IMR-90 (cell line): Measurements from ENCODE around the gene GTF3C4. TPM values are rescaled to one million over a fixed set of nuclear protein-coding genes. Genes with fewer than 3 reads are reported as not detected.

Experiments
- ATAC-seq: fragments of 200-7000 bp; cut with Tn5 transposase; 2 replicates; pipeline ENCODE4 v1.9.1; 2020; ENCODE audit warnings: low read depth, mild to moderate bottlenecking, moderate library complexity
- BruUV-seq: library from RNA; stranded (reverse); fragments of 400-500 nt; replicated peaks from 2 replicates; lab custom pipeline; 2021; lab: Mats Ljungman, UMichigan
- CTCF ChIA-PET: fragments of 300-600 bp; formaldehyde crosslinking; extraction: SDS; loops from one replicate; lab custom pipeline; 2021; ENCODE audit warnings: antibody characterized with exemption; lab: Yijun Ruan, JAX
- POLR2A ChIA-PET: fragments of 300-600 bp; sonication (Branson Sonifier 250); formaldehyde crosslinking; loops from one replicate; lab custom pipeline; 2022; ENCODE audit warnings: antibody characterized with exemption; ENCODE audit not compliant: unreplicated experiment; lab: Charles Lee
- DNase-seq: peaks from one replicate; pipeline ENCODE4 v3.0.0; 2013
- H2AFZ ChIP-seq: replicated peaks from 2 replicates; pipeline ENCODE3; 2013; ENCODE audit warnings: low read length, mild to moderate bottlenecking; ENCODE audit not compliant: poor library complexity
- H2AK5ac ChIP-seq: 2 replicates; pipeline ENCODE4 v1.6.1; 2013; ENCODE audit warnings: low read depth, low read length, inconsistent platforms
- H2AK9ac ChIP-seq: replicated peaks from 2 replicates; pipeline ENCODE3; 2013; ENCODE audit warnings: mild to moderate bottlenecking, low read depth, low read length, moderate library complexity; ENCODE audit not compliant: poor library complexity
- H2BK120ac ChIP-seq: 2 replicates; pipeline ENCODE4 v1.6.1; 2013; ENCODE audit warnings: low read depth, low read length, inconsistent platforms
- H2BK15ac ChIP-seq: 3 replicates; pipeline ENCODE4 v1.6.1; 2013; ENCODE audit warnings: low read depth, low read length, inconsistent platforms
- H2BK20ac ChIP-seq: 2 replicates; pipeline ENCODE4 v1.6.1; 2013; ENCODE audit warnings: low read depth, mild to moderate bottlenecking, inconsistent platforms, low read length, moderate library complexity
- H2BK5ac ChIP-seq: 2 replicates; pipeline ENCODE4 v1.6.1; 2013; ENCODE audit warnings: mild to moderate bottlenecking, low read depth, low read length, inconsistent platforms; ENCODE audit not compliant: poor library complexity, severe bottlenecking
- H3K14ac ChIP-seq: replicated peaks from 2 replicates; pipeline ENCODE4 v1.6.1; 2013; ENCODE audit warnings: low read depth, low read length, inconsistent platforms
- H3K18ac ChIP-seq: 2 replicates; pipeline ENCODE4 v1.6.1; 2013; ENCODE audit warnings: low read depth, low read length, control low read depth
- H3K23ac ChIP-seq: 2 replicates; pipeline ENCODE4 v1.6.1; 2013; ENCODE audit warnings: low read depth, low read length, inconsistent platforms
- H3K27ac ChIP-seq: 2 replicates; pipeline ENCODE4 v1.5.1; 2013; ENCODE audit warnings: mild to moderate bottlenecking, control low read depth, low read length; ENCODE audit not compliant: insufficient read depth
- H3K27me3 ChIP-seq: 2 replicates; pipeline ENCODE4 v1.6.1; 2013; ENCODE audit warnings: low read length; ENCODE audit not compliant: control insufficient read depth, insufficient read depth
- H3K36me3 ChIP-seq: 2 replicates; pipeline ENCODE4 v1.6.1; 2013; ENCODE audit warnings: low read length, mixed read lengths; ENCODE audit not compliant: control insufficient read depth, insufficient read depth
- H3K4ac ChIP-seq: 2 replicates; pipeline ENCODE4 v1.6.1; 2013; ENCODE audit warnings: low read depth, low read length, inconsistent platforms
- H3K4me1 ChIP-seq: 2 replicates; pipeline ENCODE4 v1.6.1; 2013; ENCODE audit warnings: low read length, mixed read lengths; ENCODE audit not compliant: control insufficient read depth, insufficient read depth
- H3K4me2 ChIP-seq: 2 replicates; pipeline ENCODE4 v1.6.1; 2013; ENCODE audit warnings: low read depth, mild to moderate bottlenecking, control low read depth, low read length, moderate library complexity
- H3K4me3 ChIP-seq: 2 replicates; pipeline ENCODE4 v1.5.1; 2013; ENCODE audit warnings: low read depth, mild to moderate bottlenecking, control low read depth, low read length, moderate library complexity; ENCODE audit not compliant: insufficient read depth
- H3K56ac ChIP-seq: 2 replicates; pipeline ENCODE4 v1.6.1; 2013; ENCODE audit warnings: low read length, inconsistent platforms; ENCODE audit not compliant: insufficient read depth; ENCODE audit errors: extremely low read depth
- H3K79me1 ChIP-seq, 2 experiments: 2 replicates each; pipeline ENCODE4 v1.6.1; 2013; ENCODE audit warnings: low read length in 2 of 2, inconsistent platforms in 1 of 2, low read depth in 1 of 2
- H3K9ac ChIP-seq: 2 replicates; pipeline ENCODE4 v1.6.1; 2013; ENCODE audit warnings: low read depth, low read length, control low read depth
- H3K9me1 ChIP-seq: 2 replicates; pipeline ENCODE4 v1.6.1; 2013; ENCODE audit warnings: low read length, inconsistent platforms; ENCODE audit not compliant: insufficient read depth
- H3K9me3 ChIP-seq: 2 replicates; pipeline ENCODE4 v1.6.1; 2013; ENCODE audit warnings: low read length; ENCODE audit not compliant: control insufficient read depth, insufficient read depth
- H4K20me1 ChIP-seq: 2 replicates; pipeline ENCODE4 v1.6.1; 2013; ENCODE audit warnings: low read length, inconsistent platforms; ENCODE audit not compliant: insufficient read depth
- H4K5ac ChIP-seq: 2 replicates; pipeline ENCODE4 v1.6.1; 2013; ENCODE audit warnings: mild to moderate bottlenecking, low read depth, low read length, control low read depth
- H4K8ac ChIP-seq, 2 experiments: 2 replicates each; pipeline ENCODE4 v1.6.1; 2013; ENCODE audit warnings: low read depth in 2 of 2, low read length in 2 of 2, control low read depth in 1 of 2, inconsistent platforms in 1 of 2
- H4K91ac ChIP-seq: 2 replicates; pipeline ENCODE4 v1.6.1; 2013; ENCODE audit warnings: low read depth, low read length, inconsistent platforms; ENCODE audit not compliant: insufficient read depth
- MAFK ChIP-seq: IDR thresholded peaks from 2 replicates; pipeline ENCODE4 v1.6.1; 2012; ENCODE audit warnings: low read depth, low read length, improper control_type of control experiment
- POLR2A ChIP-seq: IDR thresholded peaks from 2 replicates; pipeline ENCODE4 v1.6.1; 2012; ENCODE audit warnings: mild to moderate bottlenecking, low read depth, low read length
- WGBS, 2 experiments: methylation state at CpG; one replicate each; pipeline versions ENCODE4 v1.1.5 to v1.1.7; 2013; ENCODE audit warnings: missing lambda C conversion rate in 2 of 2; ENCODE audit not compliant: insufficient read length in 1 of 2; ENCODE audit errors: extremely low coverage in 2 of 2; 5-methylcytosine and 5-hydroxymethylcytosine counted together
- dilution Hi-C: fragments of 300-500 bp; cut with HindIII; formaldehyde crosslinking; loops from one replicate; pipeline ENCODE4 v1.14.3; 2018; ENCODE audit warnings: low sequenced_read_pairs; ENCODE audit not compliant: unreplicated experiment
- in situ Hi-C: fragments of 300-500 bp; cut with MboI; formaldehyde crosslinking; loops from 3 replicates; pipeline ENCODE4 v1.14.3; 2019; ENCODE audit warnings: low sequenced_read_pairs, inconsistent platforms, mixed read lengths
- intact Hi-C: fragments of 100-400 bp; cut with micrococcal nuclease; formaldehyde crosslinking; loops from 2 replicates; pipeline ENCODE4 v1.10.0; 2022
- polyA plus RNA-seq, 3 experiments: library from polyadenylated mRNA; depleted of rRNA; stranded (reverse); fragments of >200 nt; gene quantifications; 2 replicates each; pipeline ENCODE4 v1.2.3, GENCODE V29; 2012; ENCODE audit warnings: low replicate concordance in 1 of 3
- total RNA-seq: library from RNA; depleted of rRNA; stranded (reverse); fragments of >200 nt; gene quantifications from 2 replicates; pipeline ENCODE4 v1.2.3, GENCODE V29; 2012

GTF3C4 gene
- total and polyA plus RNA-seq, 2 of the 4 experiments (the other 2 are of a cell fraction), result 4.7 to 16.5 TPM

GRCh38 chr9:132673355-132673754 is 3.1 kb downstream of the GTF3C4 start:
- peaks cover 17 to 70% of the 10 kb centered on the region in 2 experiments; a peak in 3 of 4 replicates for H3K79me1 ChIP-seq
- peak overlapping the region; percentile 18; the same call in 1 of the 2 replicates for H3K4me2 ChIP-seq
- no peak overlapping the region for H3K4ac ChIP-seq
- no peak overlapping the region for H2BK120ac ChIP-seq
- intact Hi-C loops (loop anchor here (10.0 kb wide), 1 partner anchor 91 kb away; no protein-coding TSS in a partner anchor), dilution Hi-C loops (no loop called here), in situ Hi-C loops (no loop called here)
- no peak overlapping the region for H2BK5ac ChIP-seq
- 20% methylated on average over 1 of the region's 6 CpGs; no CpG with 5 or more reads in 1 of the 2 experiments for WGBS, 2 experiments
- TF ChIP-seq POLR2A (no peak), MAFK (peak; percentile 94)
- H3K9ac ChIP-seq, result no peak overlapping the region
- no peak overlapping the region for H3K14ac ChIP-seq
- H4K8ac ChIP-seq, result no peak overlapping the region
- H3K23ac ChIP-seq, result no peak overlapping the region
- CTCF ChIA-PET, result interaction anchor here (1.0 to 1.4 kb wide), 3 partner anchors 10 to 27 kb away, joined by 3 read pairs; no protein-coding TSS in a partner anchor
- H3K4me3 ChIP-seq, result no peak overlapping the region
- H3K9me3 ChIP-seq, result no peaks in the 10 kb centered on the region
- peaks cover 6% of the 10 kb centered on the region; the same call in 1 of the 2 replicates for H3K9me1 ChIP-seq
- POLR2A ChIA-PET, result no interaction called here
- no peak overlapping the region for H3K18ac ChIP-seq
- no peak overlapping the region for H3K56ac ChIP-seq
- DNase-seq (peak; percentile 43), ATAC-seq (no peak)
- no peak overlapping the region for H2BK20ac ChIP-seq
- H4K5ac ChIP-seq, result no peak overlapping the region
- H3K27me3 ChIP-seq, result no peaks in the 10 kb centered on the region
- H2BK15ac ChIP-seq, result no peak overlapping the region
- BruUV-seq, result no TSS peak
- H4K91ac ChIP-seq, result no peak overlapping the region
- no peak overlapping the region for H2AK9ac ChIP-seq
- peaks cover 72% of the 10 kb centered on the region for H4K20me1 ChIP-seq
- no peak overlapping the region for H3K27ac ChIP-seq
- no peak overlapping the region for H2AK5ac ChIP-seq
- peaks cover 2% of the 10 kb centered on the region; the same call in 1 of the 2 replicates for H3K4me1 ChIP-seq
- peaks cover 6% of the 10 kb centered on the region; the same call in 1 of the 2 replicates for H3K36me3 ChIP-seq
- no peak overlapping the region for H2AFZ ChIP-seq
